ENCODE measurements around the gene TMEM182.

The TMEM182 gene

GRCh38 chr2:102768892-102769291, 7.1 kb downstream of the TMEM182 start:
- DNase-seq, result no peak

GRCh38 chr2:102770506-102770905, 8.7 kb downstream of the TMEM182 start:
- no peak for DNase-seq

GRCh38 chr2:102771114-102771513, 9.3 kb downstream of the TMEM182 start:
- DNase-seq, result no peak

- no peak for DNase-seq
These were observed 10.8 kb downstream of the TMEM182 start for GRCh38 chr2:102772659-102773058.

GRCh38 chr2:102773149-102773705, 11.4 kb downstream of the TMEM182 start:
- no peak for DNase-seq

GRCh38 chr2:102778260-102778659, 16.4 kb downstream of the TMEM182 start:
- no peak for DNase-seq

- DNase-seq, result no peak
These were observed 18.6 kb downstream of the TMEM182 start for GRCh38 chr2:102780467-102780866.

GRCh38 chr2:102782187-102782586, 20.4 kb downstream of the TMEM182 start:
- no peak for DNase-seq

- no peak for DNase-seq
These were observed 21.1 kb downstream of the TMEM182 start for GRCh38 chr2:102782933-102783332.

- DNase-seq, result no peak
These were observed 21.8 kb downstream of the TMEM182 start for GRCh38 chr2:102783506-102784183.

GRCh38 chr2:102784940-102785339, 23.1 kb downstream of the TMEM182 start:
- no peak for DNase-seq

GRCh38 chr2:102788216-102788884, 26.5 kb downstream of the TMEM182 start:
- DNase-seq, result no peak

- no peak for DNase-seq
These were observed 27.0 kb downstream of the TMEM182 start for GRCh38 chr2:102788885-102789260.

- DNase-seq, result no peak
These were observed 27.7 kb downstream of the TMEM182 start for GRCh38 chr2:102789349-102790090.

- DNase-seq, result no peak
These were observed 28.2 kb downstream of the TMEM182 start for GRCh38 chr2:102790091-102790455.

- DNase-seq, result no peak
These were observed 30.9 kb downstream of the TMEM182 start for GRCh38 chr2:102792568-102793208.

GRCh38 chr2:102795641-102796040, 33.8 kb downstream of the TMEM182 start:
- DNase-seq, result no peak

- no peak for DNase-seq
These were observed 34.5 kb downstream of the TMEM182 start for GRCh38 chr2:102796337-102796736.

GRCh38 chr2:102797486-102797885, 35.7 kb downstream of the TMEM182 start:
- DNase-seq, result no peak

GRCh38 chr2:102798181-102798580, 36.4 kb downstream of the TMEM182 start:
- no peak for DNase-seq

- DNase-seq, result no peak
These were observed 39.4 kb downstream of the TMEM182 start for GRCh38 chr2:102801098-102801718.

- DNase-seq, result no peak
These were observed 40.2 kb downstream of the TMEM182 start for GRCh38 chr2:102801858-102802699.

Data from CD4-positive, alpha-beta T cell treated with Interferon gamma for 1 hour (primary cell).